ENCODE data around the gene ARSD.

ARSD gene

DNA sequence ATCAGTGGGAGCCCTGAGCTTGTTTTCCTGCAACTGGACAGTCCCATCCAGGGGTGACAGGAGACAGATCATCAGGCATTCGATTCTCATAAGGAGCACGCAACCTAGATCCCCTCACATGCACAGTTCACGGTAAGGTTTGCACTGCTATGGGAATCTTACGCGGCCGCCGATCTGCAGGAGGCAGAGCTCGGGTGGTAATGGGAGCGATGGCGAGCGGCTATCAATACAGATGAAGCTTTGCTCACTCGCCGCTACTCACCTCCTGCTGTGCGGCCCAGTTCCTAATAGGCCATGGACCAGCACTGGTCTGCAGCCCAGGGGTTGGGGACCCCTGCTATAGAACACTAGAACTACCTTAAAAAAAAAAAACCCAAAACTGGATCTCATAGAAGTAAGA, 45.4 kb downstream of the ARSD start (continued):
- TF ChIP-seq, protein P1, sequence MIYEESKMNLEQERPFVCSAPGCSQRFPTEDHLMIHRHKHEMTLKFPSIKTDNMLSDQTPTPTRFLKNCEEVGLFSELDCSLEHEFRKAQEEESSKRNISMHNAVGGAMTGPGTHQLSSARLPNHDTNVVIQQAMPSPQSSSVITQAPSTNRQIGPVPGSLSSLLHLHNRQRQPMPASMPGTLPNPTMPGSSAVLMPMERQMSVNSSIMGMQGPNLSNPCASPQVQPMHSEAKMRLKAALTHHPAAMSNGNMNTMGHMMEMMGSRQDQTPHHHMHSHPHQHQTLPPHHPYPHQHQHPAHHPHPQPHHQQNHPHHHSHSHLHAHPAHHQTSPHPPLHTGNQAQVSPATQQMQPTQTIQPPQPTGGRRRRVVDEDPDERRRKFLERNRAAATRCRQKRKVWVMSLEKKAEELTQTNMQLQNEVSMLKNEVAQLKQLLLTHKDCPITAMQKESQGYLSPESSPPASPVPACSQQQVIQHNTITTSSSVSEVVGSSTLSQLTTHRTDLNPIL (CRISPR knock-in tag; IDR thresholded peaks at IDR 0.05; ENCODE audit: low read depth): no peak
- no peak for TF ChIP-seq PPARA (CRISPR knock-in tag; IDR thresholded peaks at IDR 0.05; ENCODE audit: borderline replicate concordance)
- TF ChIP-seq CSDC2 (CRISPR knock-in tag; IDR thresholded peaks at IDR 0.05): no peak
- TF ChIP-seq ZFP3 (CRISPR knock-in tag; IDR thresholded peaks at IDR 0.05): no peak
- TF ChIP-seq ESRRG (CRISPR knock-in tag; IDR thresholded peaks at IDR 0.05): no peak

DNA sequence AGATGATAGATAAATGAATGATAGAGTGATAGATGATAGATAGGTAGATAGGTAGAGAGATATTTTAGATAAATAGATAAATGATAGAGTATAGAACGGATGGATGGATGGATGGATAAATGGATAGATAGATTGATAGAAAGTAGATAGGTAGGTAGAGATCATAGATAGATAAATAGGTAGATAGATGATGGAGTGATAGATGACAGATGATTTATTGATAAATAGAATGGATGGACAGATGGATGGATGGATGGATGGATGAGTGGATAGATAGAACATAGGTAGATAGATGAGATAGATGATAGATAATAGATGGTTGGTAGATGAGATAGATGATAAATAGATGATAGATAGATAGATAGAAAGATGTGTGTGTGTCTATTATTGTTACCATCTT, 49.5 kb downstream of the ARSD start:
- TF ChIP-seq SNAI2 (CRISPR knock-in tag; IDR thresholded peaks at IDR 0.05) (no peak), ZNF8 (CRISPR knock-in tag; IDR thresholded peaks at IDR 0.05) (no peak), ZFP3 (CRISPR knock-in tag; IDR thresholded peaks at IDR 0.05) (no peak), TCF4 (CRISPR knock-in tag; IDR thresholded peaks at IDR 0.05; ENCODE audit: borderline replicate concordance) (no peak), OSR1 (CRISPR knock-in tag; IDR thresholded peaks at IDR 0.05) (no peak), GLIS3 (CRISPR knock-in tag; IDR thresholded peaks at IDR 0.05) (no peak)
- TF ChIP-seq, protein P2, sequence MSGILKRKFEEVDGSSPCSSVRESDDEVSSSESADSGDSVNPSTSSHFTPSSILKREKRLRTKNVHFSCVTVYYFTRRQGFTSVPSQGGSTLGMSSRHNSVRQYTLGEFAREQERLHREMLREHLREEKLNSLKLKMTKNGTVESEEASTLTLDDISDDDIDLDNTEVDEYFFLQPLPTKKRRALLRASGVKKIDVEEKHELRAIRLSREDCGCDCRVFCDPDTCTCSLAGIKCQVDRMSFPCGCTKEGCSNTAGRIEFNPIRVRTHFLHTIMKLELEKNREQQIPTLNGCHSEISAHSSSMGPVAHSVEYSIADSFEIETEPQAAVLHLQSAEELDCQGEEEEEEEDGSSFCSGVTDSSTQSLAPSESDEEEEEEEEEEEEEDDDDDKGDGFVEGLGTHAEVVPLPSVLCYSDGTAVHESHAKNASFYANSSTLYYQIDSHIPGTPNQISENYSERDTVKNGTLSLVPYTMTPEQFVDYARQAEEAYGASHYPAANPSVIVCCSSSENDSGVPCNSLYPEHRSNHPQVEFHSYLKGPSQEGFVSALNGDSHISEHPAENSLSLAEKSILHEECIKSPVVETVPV (CRISPR knock-in tag; IDR thresholded peaks at IDR 0.05): no peak
- ATAC-seq: no peak

DNA sequence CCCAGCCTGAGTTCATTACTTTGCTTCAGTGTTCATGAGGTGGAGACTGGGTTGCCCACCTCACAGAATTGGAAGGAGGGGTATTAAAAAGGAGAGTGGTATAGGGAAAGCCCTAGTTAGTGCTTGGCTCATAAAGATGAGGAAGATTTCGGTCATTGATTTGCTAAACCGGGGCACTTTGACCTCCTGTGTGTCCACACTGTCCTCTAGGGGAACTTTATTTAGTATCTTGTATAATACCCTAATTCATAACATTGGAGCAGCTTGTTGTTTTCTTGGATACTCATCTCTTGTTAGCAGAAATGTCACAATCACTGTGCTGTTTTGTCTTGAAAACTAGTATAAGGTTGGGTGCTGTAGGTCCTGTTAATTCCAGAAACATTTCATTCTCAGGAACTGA, 50.6 kb downstream of the ARSD start:
- ATAC-seq: no peak
- TF ChIP-seq ZFP30 (CRISPR knock-in tag; IDR thresholded peaks at IDR 0.05) (no peak), GLIS3 (CRISPR knock-in tag; IDR thresholded peaks at IDR 0.05) (no peak), PPARA (CRISPR knock-in tag; IDR thresholded peaks at IDR 0.05; ENCODE audit: borderline replicate concordance) (no peak), TCF4 (CRISPR knock-in tag; IDR thresholded peaks at IDR 0.05; ENCODE audit: borderline replicate concordance) (no peak), ARNTL (CRISPR knock-in tag; IDR thresholded peaks at IDR 0.05; ENCODE audit: borderline replicate concordance, low read depth) (no peak), CSDC2 (CRISPR knock-in tag; IDR thresholded peaks at IDR 0.05) (no peak), ISL1 (CRISPR knock-in tag; IDR thresholded peaks at IDR 0.05) (no peak), ZNF70 (CRISPR knock-in tag; IDR thresholded peaks at IDR 0.05) (no peak), SNAI2 (CRISPR knock-in tag; IDR thresholded peaks at IDR 0.05) (no peak), ESRRG (CRISPR knock-in tag; IDR thresholded peaks at IDR 0.05) (no peak), ZFP3 (CRISPR knock-in tag; IDR thresholded peaks at IDR 0.05) (no peak)
- TF ChIP-seq, protein P3, sequence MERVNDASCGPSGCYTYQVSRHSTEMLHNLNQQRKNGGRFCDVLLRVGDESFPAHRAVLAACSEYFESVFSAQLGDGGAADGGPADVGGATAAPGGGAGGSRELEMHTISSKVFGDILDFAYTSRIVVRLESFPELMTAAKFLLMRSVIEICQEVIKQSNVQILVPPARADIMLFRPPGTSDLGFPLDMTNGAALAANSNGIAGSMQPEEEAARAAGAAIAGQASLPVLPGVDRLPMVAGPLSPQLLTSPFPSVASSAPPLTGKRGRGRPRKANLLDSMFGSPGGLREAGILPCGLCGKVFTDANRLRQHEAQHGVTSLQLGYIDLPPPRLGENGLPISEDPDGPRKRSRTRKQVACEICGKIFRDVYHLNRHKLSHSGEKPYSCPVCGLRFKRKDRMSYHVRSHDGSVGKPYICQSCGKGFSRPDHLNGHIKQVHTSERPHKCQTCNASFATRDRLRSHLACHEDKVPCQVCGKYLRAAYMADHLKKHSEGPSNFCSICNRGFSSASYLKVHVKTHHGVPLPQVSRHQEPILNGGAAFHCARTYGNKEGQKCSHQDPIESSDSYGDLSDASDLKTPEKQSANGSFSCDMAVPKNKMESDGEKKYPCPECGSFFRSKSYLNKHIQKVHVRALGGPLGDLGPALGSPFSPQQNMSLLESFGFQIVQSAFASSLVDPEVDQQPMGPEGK (CRISPR knock-in tag; IDR thresholded peaks at IDR 0.05; ENCODE audit: borderline replicate concordance): no peak
- TF ChIP-seq, protein P4, sequence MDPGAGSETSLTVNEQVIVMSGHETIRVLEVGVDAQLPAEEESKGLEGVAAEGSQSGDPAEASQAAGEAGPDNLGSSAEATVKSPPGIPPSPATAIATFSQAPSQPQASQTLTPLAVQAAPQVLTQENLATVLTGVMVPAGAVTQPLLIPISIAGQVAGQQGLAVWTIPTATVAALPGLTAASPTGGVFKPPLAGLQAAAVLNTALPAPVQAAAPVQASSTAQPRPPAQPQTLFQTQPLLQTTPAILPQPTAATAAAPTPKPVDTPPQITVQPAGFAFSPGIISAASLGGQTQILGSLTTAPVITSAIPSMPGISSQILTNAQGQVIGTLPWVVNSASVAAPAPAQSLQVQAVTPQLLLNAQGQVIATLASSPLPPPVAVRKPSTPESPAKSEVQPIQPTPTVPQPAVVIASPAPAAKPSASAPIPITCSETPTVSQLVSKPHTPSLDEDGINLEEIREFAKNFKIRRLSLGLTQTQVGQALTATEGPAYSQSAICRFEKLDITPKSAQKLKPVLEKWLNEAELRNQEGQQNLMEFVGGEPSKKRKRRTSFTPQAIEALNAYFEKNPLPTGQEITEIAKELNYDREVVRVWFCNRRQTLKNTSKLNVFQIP (CRISPR knock-in tag; IDR thresholded peaks at IDR 0.05; ENCODE audit: borderline replicate concordance, low read depth): no peak
- TF ChIP-seq, protein P5, sequence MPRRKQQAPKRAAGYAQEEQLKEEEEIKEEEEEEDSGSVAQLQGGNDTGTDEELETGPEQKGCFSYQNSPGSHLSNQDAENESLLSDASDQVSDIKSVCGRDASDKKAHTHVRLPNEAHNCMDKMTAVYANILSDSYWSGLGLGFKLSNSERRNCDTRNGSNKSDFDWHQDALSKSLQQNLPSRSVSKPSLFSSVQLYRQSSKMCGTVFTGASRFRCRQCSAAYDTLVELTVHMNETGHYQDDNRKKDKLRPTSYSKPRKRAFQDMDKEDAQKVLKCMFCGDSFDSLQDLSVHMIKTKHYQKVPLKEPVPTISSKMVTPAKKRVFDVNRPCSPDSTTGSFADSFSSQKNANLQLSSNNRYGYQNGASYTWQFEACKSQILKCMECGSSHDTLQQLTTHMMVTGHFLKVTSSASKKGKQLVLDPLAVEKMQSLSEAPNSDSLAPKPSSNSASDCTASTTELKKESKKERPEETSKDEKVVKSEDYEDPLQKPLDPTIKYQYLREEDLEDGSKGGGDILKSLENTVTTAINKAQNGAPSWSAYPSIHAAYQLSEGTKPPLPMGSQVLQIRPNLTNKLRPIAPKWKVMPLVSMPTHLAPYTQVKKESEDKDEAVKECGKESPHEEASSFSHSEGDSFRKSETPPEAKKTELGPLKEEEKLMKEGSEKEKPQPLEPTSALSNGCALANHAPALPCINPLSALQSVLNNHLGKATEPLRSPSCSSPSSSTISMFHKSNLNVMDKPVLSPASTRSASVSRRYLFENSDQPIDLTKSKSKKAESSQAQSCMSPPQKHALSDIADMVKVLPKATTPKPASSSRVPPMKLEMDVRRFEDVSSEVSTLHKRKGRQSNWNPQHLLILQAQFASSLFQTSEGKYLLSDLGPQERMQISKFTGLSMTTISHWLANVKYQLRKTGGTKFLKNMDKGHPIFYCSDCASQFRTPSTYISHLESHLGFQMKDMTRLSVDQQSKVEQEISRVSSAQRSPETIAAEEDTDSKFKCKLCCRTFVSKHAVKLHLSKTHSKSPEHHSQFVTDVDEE (CRISPR knock-in tag; IDR thresholded peaks at IDR 0.05): no peak

DNA sequence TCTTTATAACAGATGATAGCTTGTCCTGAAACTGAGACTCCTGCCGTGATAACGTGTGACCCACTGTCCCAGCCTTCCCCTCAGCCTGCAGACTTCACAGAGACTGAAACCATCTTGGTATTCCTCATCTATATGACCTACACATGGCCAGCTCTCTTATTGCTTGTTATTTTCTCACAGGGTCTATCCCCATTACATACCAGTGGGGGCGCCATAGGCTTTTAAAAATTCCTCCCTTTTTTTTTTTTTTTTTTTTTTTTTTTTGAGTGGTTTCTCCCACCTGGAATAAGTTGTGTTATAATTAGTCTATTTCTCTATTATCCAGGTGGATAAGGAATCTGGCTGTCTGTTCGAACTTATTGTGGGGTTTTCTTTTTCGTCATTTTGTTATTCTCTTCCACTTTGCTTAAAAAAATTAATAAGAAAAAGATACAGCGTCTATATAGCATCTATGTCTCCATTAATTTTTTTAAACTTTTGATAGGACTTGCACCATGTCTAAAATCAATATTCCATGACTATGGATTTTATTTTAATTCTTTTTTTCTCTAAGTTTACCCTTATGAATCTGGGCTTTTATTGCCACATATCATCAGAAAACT, 53.2 kb downstream of the ARSD start:
- ATAC-seq: peak; percentile 60
- TF ChIP-seq ISL1 (CRISPR knock-in tag; IDR thresholded peaks at IDR 0.05): no peak
- TF ChIP-seq GLIS3 (CRISPR knock-in tag; IDR thresholded peaks at IDR 0.05): no peak
- TF ChIP-seq, protein P1 (CRISPR knock-in tag; IDR thresholded peaks at IDR 0.05; ENCODE audit: low read depth): no peak
- TF ChIP-seq ZC3H10 (CRISPR knock-in tag; IDR thresholded peaks at IDR 0.05): no peak
- TF ChIP-seq RARB (CRISPR knock-in tag; IDR thresholded peaks at IDR 0.05): no peak
- no peak for TF ChIP-seq TOX (CRISPR knock-in tag; IDR thresholded peaks at IDR 0.05; ENCODE audit: borderline replicate concordance)
- TF ChIP-seq, protein P5 (CRISPR knock-in tag; IDR thresholded peaks at IDR 0.05): no peak
- no peak for TF ChIP-seq ZNF70 (CRISPR knock-in tag; IDR thresholded peaks at IDR 0.05)
- TF ChIP-seq ARNTL (CRISPR knock-in tag; IDR thresholded peaks at IDR 0.05; ENCODE audit: borderline replicate concordance, low read depth): no peak
